ENCODE measurements around the gene FAM13A.

FAM13A gene

DNA sequence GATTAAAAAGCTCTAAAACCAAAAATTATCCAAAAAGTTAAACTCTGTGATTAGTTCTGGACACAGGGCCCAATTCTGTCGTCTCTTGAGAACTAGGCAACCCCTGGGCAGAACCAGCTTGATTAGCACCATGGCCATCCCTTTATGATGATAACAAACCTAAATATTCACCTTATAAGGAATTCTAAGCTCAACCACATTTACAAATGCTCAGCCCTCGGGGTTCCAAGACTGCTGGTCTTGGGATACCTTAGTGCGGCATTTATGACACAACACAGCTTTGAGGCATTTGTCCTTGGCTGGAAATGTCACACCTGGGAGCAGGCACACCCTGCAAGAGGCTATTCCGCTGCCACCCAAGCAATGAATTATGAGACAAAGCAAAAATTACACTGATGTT is 331.8 kb downstream of the FAM13A start:
- no peak overlapping the region for H3K4me3 ChIP-seq (ENCODE audit: low read depth, low read length)
- TF ChIP-seq, protein P1, sequence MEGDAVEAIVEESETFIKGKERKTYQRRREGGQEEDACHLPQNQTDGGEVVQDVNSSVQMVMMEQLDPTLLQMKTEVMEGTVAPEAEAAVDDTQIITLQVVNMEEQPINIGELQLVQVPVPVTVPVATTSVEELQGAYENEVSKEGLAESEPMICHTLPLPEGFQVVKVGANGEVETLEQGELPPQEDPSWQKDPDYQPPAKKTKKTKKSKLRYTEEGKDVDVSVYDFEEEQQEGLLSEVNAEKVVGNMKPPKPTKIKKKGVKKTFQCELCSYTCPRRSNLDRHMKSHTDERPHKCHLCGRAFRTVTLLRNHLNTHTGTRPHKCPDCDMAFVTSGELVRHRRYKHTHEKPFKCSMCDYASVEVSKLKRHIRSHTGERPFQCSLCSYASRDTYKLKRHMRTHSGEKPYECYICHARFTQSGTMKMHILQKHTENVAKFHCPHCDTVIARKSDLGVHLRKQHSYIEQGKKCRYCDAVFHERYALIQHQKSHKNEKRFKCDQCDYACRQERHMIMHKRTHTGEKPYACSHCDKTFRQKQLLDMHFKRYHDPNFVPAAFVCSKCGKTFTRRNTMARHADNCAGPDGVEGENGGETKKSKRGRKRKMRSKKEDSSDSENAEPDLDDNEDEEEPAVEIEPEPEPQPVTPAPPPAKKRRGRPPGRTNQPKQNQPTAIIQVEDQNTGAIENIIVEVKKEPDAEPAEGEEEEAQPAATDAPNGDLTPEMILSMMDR (IDR thresholded peaks at IDR 0.05; ENCODE audit: low read depth, low read length): no peak
- in situ Hi-C loops (cut with HindIII; ENCODE audit: low sequenced_read_pairs): no loop called here
- DNase-seq (ENCODE audit: low read depth, low spot score): no peak

DNA sequence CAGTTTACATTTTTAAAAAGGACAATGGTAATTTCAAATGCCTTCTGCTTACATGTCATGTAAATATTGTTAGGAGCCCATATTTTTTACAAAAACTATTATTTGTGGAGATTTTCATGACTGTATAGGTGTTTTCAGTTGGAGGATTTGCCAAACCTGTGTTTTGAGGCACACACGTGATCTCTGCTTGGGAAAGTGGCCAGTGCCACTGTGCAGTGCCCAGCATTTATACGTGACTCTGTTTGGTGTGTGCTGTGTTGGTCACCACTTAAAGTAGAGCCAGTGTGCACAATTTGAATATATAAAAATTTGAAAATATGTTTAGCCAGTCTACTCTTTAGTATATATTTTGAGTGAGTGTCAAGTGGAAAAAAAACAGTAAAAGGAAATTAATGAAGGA is 332.6 kb downstream of the FAM13A start:
- TF ChIP-seq, protein P1 (IDR thresholded peaks at IDR 0.05; ENCODE audit: low read depth, low read length): no peak
- DNase-seq (ENCODE audit: low read depth, low spot score): no peak
- in situ Hi-C loops (cut with HindIII; ENCODE audit: low sequenced_read_pairs): no loop called here
- no peak overlapping the region for H3K4me3 ChIP-seq (ENCODE audit: low read depth, low read length)

DNA sequence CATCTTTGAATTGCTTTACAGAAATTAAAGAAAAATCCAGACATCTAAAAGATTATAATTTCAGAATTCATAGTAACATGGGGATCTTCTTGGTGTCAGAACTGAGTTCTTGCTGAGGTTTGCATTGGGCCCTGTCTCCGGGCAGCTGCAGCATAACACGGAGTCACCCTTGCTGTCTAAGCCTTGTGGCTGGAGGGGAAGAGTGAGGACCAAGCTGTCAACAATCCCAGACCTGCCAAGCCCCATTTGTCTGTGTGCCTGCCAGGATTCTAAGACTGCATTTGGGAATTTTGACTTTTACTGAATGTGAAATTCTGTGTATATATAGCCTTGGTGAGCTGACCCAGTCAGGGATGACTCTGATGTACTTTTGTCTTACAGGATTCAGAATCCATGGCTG is 334.2 kb downstream of the FAM13A start:
- TF ChIP-seq, protein P1 (IDR thresholded peaks at IDR 0.05; ENCODE audit: low read depth, low read length): no peak
- in situ Hi-C loops (cut with HindIII; ENCODE audit: low sequenced_read_pairs): no loop called here
- no peak for DNase-seq (ENCODE audit: low read depth, low spot score)

DNA sequence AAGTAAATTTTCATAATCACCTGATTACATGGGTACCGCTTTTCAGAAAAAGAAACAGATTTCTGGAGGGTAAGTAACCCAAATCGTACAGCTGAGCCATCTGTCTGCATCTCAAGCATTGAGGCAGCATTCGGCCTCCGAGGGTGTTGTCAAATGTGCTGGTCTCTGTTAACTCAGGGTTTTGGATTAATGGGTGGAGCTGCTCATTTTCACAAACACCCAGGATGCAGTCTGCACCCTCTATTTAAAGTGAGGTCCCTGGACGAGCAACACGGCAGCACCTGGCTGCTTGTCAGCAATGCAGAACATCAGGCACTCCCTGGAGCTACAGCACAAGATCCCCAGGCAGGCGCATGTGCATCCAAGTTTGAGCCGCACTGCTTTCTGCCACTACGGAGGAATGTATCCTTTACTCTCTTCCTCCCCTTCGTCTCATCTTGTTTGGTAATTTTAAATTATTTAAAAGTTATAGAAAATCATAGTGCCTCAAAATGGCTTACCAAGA is 334.7 kb downstream of the FAM13A start:
- no peak for DNase-seq (ENCODE audit: low read depth, low spot score)
- no peak overlapping the region for H3K4me3 ChIP-seq (ENCODE audit: low read depth, low read length)
- TF ChIP-seq, protein P1 (IDR thresholded peaks at IDR 0.05; ENCODE audit: low read depth, low read length): no peak
- in situ Hi-C loops (cut with HindIII; ENCODE audit: low sequenced_read_pairs): no loop called here

More for the DNA sequence above, 334.2 kb downstream of the FAM13A start:
- H3K4me3 ChIP-seq (ENCODE audit: low read depth, low read length): no peak overlapping the region

DNA sequence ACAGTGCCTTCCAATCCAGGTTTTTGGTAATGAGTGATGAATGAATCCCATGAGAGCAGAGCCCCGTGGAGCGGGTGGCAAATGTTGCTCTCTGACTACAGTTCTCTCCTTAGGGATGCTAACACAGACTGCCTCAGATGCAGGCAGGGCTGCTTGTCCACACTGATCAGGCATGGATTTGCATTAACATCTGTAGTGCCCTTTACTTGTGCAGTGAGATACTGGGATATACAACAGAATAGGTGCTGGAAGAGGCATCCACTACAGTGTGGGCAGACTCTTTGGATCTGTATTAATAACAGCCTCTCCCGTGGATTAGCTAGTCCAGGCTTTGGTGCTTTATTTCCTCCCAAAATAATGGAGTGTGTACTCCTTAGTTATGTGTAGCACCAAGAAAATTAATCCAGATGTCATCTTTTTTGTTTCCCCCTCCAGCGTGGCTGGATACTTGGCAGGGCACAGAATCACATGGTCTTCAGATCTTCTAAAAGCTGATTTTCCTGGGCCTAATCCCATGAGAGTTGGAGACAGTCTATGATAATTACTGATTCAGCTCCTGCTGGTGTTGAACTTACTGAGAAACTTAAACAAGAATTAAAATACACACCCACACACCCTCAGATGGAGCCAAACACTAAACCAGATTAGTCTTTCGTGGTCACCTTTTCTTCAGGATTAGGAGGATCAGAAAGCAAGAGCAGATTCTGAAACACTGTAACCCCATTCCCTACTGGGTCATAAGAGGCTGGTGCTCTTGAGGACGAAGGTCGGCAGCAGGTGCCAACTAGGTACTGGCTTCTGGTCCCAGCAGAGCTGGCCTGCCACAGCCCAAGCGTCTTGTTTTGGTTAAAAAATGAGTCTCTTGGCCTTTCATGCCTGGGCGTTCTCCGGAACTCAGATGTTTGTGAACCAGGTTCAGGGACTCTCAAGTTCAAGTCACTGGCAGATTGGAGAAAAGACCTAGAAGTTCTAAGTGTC is 336.2 kb downstream of the FAM13A start:
- TF ChIP-seq, protein P1 (IDR thresholded peaks at IDR 0.05; ENCODE audit: low read depth, low read length): no peak
- H3K4me3 ChIP-seq (ENCODE audit: low read depth, low read length): no peak overlapping the region
- in situ Hi-C loops (cut with HindIII; ENCODE audit: low sequenced_read_pairs): no loop called here
- no peak for DNase-seq (ENCODE audit: low read depth, low spot score)

DNA sequence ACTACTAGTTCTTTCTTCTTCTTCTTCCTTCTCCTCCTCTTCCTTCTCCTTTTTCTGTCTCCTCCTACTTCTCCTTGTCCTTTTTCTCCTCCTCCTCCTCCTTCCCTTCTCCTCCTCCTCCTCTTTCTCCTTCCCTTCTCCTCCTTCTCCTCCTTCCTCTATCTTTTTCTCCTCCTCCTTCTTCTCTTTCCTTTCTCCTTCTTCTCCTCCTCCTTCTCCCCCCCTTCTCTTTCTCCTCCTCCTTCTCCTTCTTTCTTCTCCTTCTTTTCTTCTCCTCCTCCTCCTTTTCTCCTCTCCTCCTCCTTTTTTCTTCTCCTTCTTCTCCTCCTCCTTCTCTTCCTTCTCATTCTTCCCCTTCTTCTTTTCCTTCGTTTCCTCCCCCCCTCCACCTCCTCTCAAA is 337.6 kb downstream of the FAM13A start:
- no peak for DNase-seq (ENCODE audit: low read depth, low spot score)
- TF ChIP-seq, protein P1 (IDR thresholded peaks at IDR 0.05; ENCODE audit: low read depth, low read length): no peak
- no peak overlapping the region for H3K4me3 ChIP-seq (ENCODE audit: low read depth, low read length)
- in situ Hi-C loops (cut with HindIII; ENCODE audit: low sequenced_read_pairs): no loop called here

All from astrocyte of the spinal cord (primary cell).